ENCODE data around the gene RAB1A. TPM values are rescaled to one million over a fixed set of nuclear protein-coding genes. Genes with fewer than 3 reads are reported as not detected.
"Not testable (repeated sequence)": the region's sequence is repeated elsewhere in the genome, so short reads cannot be mapped to it uniquely, and the experiment has no call there.

The RAB1A gene
- total and polyA plus RNA-seq, 2 donors, result 42.9 to 144 TPM

GRCh38 chr2:65169760-65170136 lies 39.8 kb upstream of the RAB1A start:
- peaks cover under 1 to 8% of the 10 kb centered on the region in 2 donors for H3K4me1 ChIP-seq (ENCODE audit: control insufficient read depth in 2 of 2, insufficient read depth in 2 of 2, low read length in 2 of 2)
- 91% methylated on average over 4 of the region's 4 CpGs for WGBS

DNA sequence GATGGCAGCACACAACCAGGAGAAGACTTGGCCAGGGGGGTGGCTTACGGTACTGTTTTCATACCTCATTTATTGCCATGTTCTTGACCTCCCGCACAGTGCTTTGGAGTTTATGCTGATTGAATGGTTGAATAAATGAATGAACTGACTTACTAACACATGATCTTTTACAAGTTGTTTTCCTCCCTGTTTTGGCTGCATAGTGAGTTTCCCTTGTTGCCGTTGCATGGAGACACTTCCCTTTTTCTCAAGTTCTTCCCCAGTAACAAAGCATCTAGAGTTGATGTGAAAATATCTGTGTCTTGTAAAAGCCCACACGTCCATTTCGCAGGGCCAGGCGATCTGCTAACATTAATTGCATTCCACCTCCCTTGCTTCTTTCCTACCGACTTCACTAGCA lies 35.7 kb upstream of the RAB1A start:
- Histone ChIP-seq H3K4me1 (ENCODE audit: control insufficient read depth in 2 of 2, insufficient read depth in 2 of 2, low read length in 2 of 2) (peaks cover 3 to 17% of the 10 kb centered on the region in 2 donors), H3K27me3 (ENCODE audit: control insufficient read depth in 2 of 2, insufficient read depth in 1 of 2, low read length in 1 of 2) (no peaks in the 10 kb centered on the region), H3K4me3 (ENCODE audit: low read length in 2 of 2) (no peak overlapping the region), H3K36me3 (ENCODE audit: control insufficient read depth in 2 of 2, insufficient read depth in 2 of 2, low read length in 1 of 2) (no peaks in the 10 kb centered on the region), H3K27ac (ENCODE audit: low read depth in 1 of 2, low read length in 1 of 2) (no peak overlapping the region), H3K9me3 (ENCODE audit: control insufficient read depth in 2 of 2, insufficient read depth in 1 of 2, low read length in 1 of 2) (no peaks in the 10 kb centered on the region)
- peak in 1 of 9 donors; percentile 21 for DNase-seq (ENCODE audit: low read depth in 6 of 9, low spot score in 9 of 9)
- 57% methylated on average over 7 of the region's 7 CpGs for WGBS

More at GRCh38 chr2:65169760-65170136, 39.8 kb upstream of the RAB1A start:
- DNase-seq (ENCODE audit: low read depth in 6 of 9, low spot score in 9 of 9), result no peak
- Histone ChIP-seq H3K36me3 (ENCODE audit: control insufficient read depth in 2 of 2, insufficient read depth in 2 of 2, low read length in 1 of 2) (no peaks in the 10 kb centered on the region), H3K27ac (ENCODE audit: low read depth in 1 of 2, low read length in 1 of 2) (no peak overlapping the region), H3K9me3 (ENCODE audit: control insufficient read depth in 2 of 2, insufficient read depth in 1 of 2, low read length in 1 of 2) (no peaks in the 10 kb centered on the region), H3K27me3 (ENCODE audit: control insufficient read depth in 2 of 2, insufficient read depth in 1 of 2, low read length in 1 of 2) (no peaks in the 10 kb centered on the region), H3K4me3 (ENCODE audit: low read length in 2 of 2) (no peak overlapping the region)

DNA sequence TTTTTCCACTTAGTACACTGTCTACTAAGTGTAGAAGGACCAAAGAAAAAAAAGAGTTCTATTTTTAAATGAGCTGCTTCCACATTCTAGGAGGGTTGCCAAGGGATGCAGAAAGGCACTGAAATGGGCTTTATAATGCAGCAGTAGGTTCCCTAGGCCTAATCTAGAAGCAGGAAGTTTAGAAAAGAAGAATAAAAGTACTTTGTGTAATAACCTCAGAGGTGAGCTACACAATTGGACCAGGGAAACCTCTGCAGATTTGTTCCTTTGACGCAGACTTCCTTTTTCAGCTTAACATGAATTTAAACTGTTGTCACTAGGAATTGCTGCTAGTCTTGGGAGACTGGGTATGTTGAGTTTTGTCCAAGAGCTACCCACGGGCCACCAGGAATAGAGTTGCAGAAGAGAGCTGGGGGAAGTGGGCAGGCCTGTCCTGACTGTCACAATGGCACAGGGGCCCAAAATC lies 34.6 kb upstream of the RAB1A start:
- WGBS, result 67% methylated on average over 2 of the region's 2 CpGs
- peak overlapping the region in 1 of 2 donors; percentile 37 for H3K27ac ChIP-seq (ENCODE audit: low read depth in 1 of 2, low read length in 1 of 2)
- H3K9me3 ChIP-seq (ENCODE audit: control insufficient read depth in 2 of 2, insufficient read depth in 1 of 2, low read length in 1 of 2), result no peaks in the 10 kb centered on the region
- no peaks in the 10 kb centered on the region for H3K27me3 ChIP-seq (ENCODE audit: control insufficient read depth in 2 of 2, insufficient read depth in 1 of 2, low read length in 1 of 2)
- peaks cover 11 to 28% of the 10 kb centered on the region in 2 donors for H3K4me1 ChIP-seq (ENCODE audit: control insufficient read depth in 2 of 2, insufficient read depth in 2 of 2, low read length in 2 of 2)
- DNase-seq (ENCODE audit: low read depth in 6 of 9, low spot score in 9 of 9), result peak in 1 of 9 donors; percentile 14
- H3K36me3 ChIP-seq (ENCODE audit: control insufficient read depth in 2 of 2, insufficient read depth in 2 of 2, low read length in 1 of 2), result no peaks in the 10 kb centered on the region
- no peak overlapping the region for H3K4me3 ChIP-seq (ENCODE audit: low read length in 2 of 2)

- H3K36me3 ChIP-seq (ENCODE audit: control insufficient read depth in 2 of 2, insufficient read depth in 2 of 2, low read length in 1 of 2), result no peaks in the 10 kb centered on the region
- no peak for DNase-seq (ENCODE audit: low read depth in 6 of 9, low spot score in 9 of 9)
- 97% methylated on average over 9 of the region's 9 CpGs for WGBS
These were observed 31.7 kb upstream of the RAB1A start for GRCh38 chr2:65161551-65162100.

DNA sequence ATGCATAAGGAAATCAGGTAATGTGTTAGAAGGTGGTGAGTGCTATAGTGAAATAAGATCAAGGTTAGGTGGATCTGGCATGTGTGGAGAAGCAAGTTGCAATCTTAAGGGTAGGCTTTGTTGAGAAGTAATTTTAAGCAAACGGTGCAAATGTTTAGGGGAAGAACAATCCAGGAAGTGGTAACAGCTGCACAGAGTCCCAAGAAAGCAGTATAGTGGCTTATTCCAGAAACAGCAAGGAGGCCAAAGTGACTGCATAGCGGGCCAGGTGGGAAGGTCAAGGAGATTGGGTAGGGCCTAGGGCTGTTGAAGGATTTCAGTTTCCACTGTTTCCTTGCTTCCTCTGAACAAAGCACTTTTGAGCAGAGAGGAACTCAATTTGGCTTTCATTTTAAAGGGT lies 30.0 kb upstream of the RAB1A start:
- Histone ChIP-seq H3K4me1 (ENCODE audit: control insufficient read depth in 2 of 2, insufficient read depth in 2 of 2, low read length in 2 of 2) (peaks cover 13 to 29% of the 10 kb centered on the region in 2 donors), H3K36me3 (ENCODE audit: control insufficient read depth in 2 of 2, insufficient read depth in 2 of 2, low read length in 1 of 2) (no peaks in the 10 kb centered on the region), H3K9me3 (ENCODE audit: control insufficient read depth in 2 of 2, insufficient read depth in 1 of 2, low read length in 1 of 2) (no peaks in the 10 kb centered on the region), H3K4me3 (ENCODE audit: low read length in 2 of 2) (no peak overlapping the region), H3K27me3 (ENCODE audit: control insufficient read depth in 2 of 2, insufficient read depth in 1 of 2, low read length in 1 of 2) (no peaks in the 10 kb centered on the region), H3K27ac (ENCODE audit: low read depth in 1 of 2, low read length in 1 of 2) (peak overlapping the region; percentile 78 to 89)
- 9% methylated on average over 2 of the region's 2 CpGs for WGBS
- peak; percentile 14 to 80 (median 47) for DNase-seq (ENCODE audit: low read depth in 6 of 9, low spot score in 9 of 9)

More at GRCh38 chr2:65161551-65162100, 31.7 kb upstream of the RAB1A start:
- Histone ChIP-seq H3K4me3 (ENCODE audit: low read length in 2 of 2) (no peak overlapping the region), H3K4me1 (ENCODE audit: control insufficient read depth in 2 of 2, insufficient read depth in 2 of 2, low read length in 2 of 2) (peaks cover 13 to 34% of the 10 kb centered on the region in 2 donors), H3K9me3 (ENCODE audit: control insufficient read depth in 2 of 2, insufficient read depth in 1 of 2, low read length in 1 of 2) (no peaks in the 10 kb centered on the region), H3K27me3 (ENCODE audit: control insufficient read depth in 2 of 2, insufficient read depth in 1 of 2, low read length in 1 of 2) (no peaks in the 10 kb centered on the region), H3K27ac (ENCODE audit: low read depth in 1 of 2, low read length in 1 of 2) (no peak overlapping the region)

DNA sequence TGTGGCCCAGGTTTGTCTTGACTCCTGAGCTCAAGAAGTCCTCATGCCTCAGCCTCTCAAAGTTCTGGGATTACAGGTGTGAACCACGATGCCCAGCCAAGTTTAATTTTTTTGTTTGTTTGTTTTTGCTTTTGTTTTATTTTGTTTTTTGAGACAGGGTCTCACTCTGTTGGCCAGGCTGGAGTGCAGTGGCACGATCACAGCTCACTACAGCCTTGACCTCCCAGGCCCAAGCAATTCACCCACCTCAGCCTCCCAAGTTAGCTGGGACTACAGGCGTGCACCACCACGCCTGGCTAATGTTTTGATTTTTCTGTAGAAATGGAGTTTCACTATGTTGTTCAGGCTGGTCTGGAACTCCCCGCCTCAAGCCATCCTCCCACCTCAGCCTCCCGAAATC lies 29.4 kb upstream of the RAB1A start:
- no peaks in the 10 kb centered on the region for H3K36me3 ChIP-seq (ENCODE audit: control insufficient read depth in 2 of 2, insufficient read depth in 2 of 2, low read length in 1 of 2)
- WGBS, result 88% methylated on average over 6 of the region's 6 CpGs
- H3K4me3 ChIP-seq (ENCODE audit: low read length in 2 of 2), result no peak overlapping the region

DNA sequence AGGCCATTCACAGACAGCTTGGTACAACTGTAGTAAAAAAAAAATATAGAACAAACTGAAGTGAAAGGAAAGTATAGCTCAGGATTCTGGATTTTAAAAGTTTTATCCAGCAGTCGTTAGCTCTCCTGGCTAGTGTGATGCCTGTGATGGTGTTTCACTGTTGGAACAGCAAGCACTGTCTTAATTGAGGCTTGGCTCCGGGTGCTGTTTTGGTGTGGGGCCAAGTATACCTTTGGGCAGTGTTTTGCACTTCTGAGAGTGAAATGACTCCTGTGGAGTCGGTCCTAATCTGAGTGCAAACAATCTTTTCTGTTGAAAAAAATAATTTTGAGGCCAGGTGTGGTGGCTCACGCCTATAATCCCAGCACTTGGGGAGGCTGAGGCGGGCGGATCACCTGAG lies 28.7 kb upstream of the RAB1A start:
- DNase-seq (ENCODE audit: low read depth in 6 of 9, low spot score in 9 of 9), result no peak
- Histone ChIP-seq H3K4me1 (ENCODE audit: control insufficient read depth in 2 of 2, insufficient read depth in 2 of 2, low read length in 2 of 2) (peaks cover 10 to 28% of the 10 kb centered on the region in 2 donors), H3K27ac (ENCODE audit: low read depth in 1 of 2, low read length in 1 of 2) (no peak overlapping the region), H3K36me3 (ENCODE audit: control insufficient read depth in 2 of 2, insufficient read depth in 2 of 2, low read length in 1 of 2) (no peaks in the 10 kb centered on the region), H3K9me3 (ENCODE audit: control insufficient read depth in 2 of 2, insufficient read depth in 1 of 2, low read length in 1 of 2) (no peaks in the 10 kb centered on the region), H3K4me3 (ENCODE audit: low read length in 2 of 2) (no peak overlapping the region), H3K27me3 (ENCODE audit: control insufficient read depth in 2 of 2, insufficient read depth in 1 of 2, low read length in 1 of 2) (no peaks in the 10 kb centered on the region)
- 95% methylated on average over 6 of the region's 6 CpGs for WGBS

More for the DNA sequence above, 29.4 kb upstream of the RAB1A start:
- Histone ChIP-seq H3K27ac (ENCODE audit: low read depth in 1 of 2, low read length in 1 of 2) (peak overlapping the region; percentile 78 to 89), H3K4me1 (ENCODE audit: control insufficient read depth in 2 of 2, insufficient read depth in 2 of 2, low read length in 2 of 2) (peaks cover 10 to 29% of the 10 kb centered on the region in 2 donors), H3K27me3 (ENCODE audit: control insufficient read depth in 2 of 2, insufficient read depth in 1 of 2, low read length in 1 of 2) (no peaks in the 10 kb centered on the region), H3K9me3 (ENCODE audit: control insufficient read depth in 2 of 2, insufficient read depth in 1 of 2, low read length in 1 of 2) (no peaks in the 10 kb centered on the region)
- no peak for DNase-seq (ENCODE audit: low read depth in 6 of 9, low spot score in 9 of 9)

DNA sequence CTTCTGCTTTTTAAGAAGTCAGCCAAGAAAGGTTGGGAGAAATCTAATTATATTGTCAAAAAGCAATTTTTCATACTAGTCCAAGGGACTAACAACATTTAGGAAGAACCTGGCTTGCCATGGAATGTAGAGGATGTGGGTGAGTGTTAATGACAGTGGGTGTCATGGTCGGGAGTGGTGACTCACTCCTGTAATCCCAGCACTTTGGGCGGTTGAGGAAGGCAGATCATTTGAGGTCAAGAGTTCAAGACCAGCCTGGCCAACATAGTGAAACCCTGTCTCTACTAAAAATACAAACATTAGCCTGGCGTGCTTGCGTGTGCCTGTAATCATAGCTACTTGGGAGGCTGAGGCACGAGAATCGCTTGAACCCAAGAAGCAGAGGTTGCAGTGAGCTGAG lies 27.9 kb upstream of the RAB1A start:
- H3K4me1 ChIP-seq (ENCODE audit: control insufficient read depth in 2 of 2, insufficient read depth in 2 of 2, low read length in 2 of 2), result peaks cover 10 to 22% of the 10 kb centered on the region in 2 donors

GRCh38 chr2:65156041-65156440 lies 26.1 kb upstream of the RAB1A start:
- H3K4me3 ChIP-seq (ENCODE audit: low read length in 2 of 2), result no peak overlapping the region
- H3K27me3 ChIP-seq (ENCODE audit: control insufficient read depth in 2 of 2, insufficient read depth in 1 of 2, low read length in 1 of 2), result no peaks in the 10 kb centered on the region
- DNase-seq (ENCODE audit: low read depth in 6 of 9, low spot score in 9 of 9), result no peak
- H3K4me1 ChIP-seq (ENCODE audit: control insufficient read depth in 2 of 2, insufficient read depth in 2 of 2, low read length in 2 of 2), result peaks cover 10 to 20% of the 10 kb centered on the region in 2 donors
- H3K9me3 ChIP-seq (ENCODE audit: control insufficient read depth in 2 of 2, insufficient read depth in 1 of 2, low read length in 1 of 2), result no peaks in the 10 kb centered on the region
- 98% methylated on average over 1 of the region's 1 CpG for WGBS
- H3K36me3 ChIP-seq (ENCODE audit: control insufficient read depth in 2 of 2, insufficient read depth in 2 of 2, low read length in 1 of 2), result no peaks in the 10 kb centered on the region
- H3K27ac ChIP-seq (ENCODE audit: low read depth in 1 of 2, low read length in 1 of 2), result no peak overlapping the region

More for the DNA sequence above, 27.9 kb upstream of the RAB1A start:
- H3K27ac ChIP-seq (ENCODE audit: low read depth in 1 of 2, low read length in 1 of 2); H3K27me3 ChIP-seq (ENCODE audit: control insufficient read depth in 2 of 2, insufficient read depth in 1 of 2, low read length in 1 of 2); H3K36me3 ChIP-seq (ENCODE audit: control insufficient read depth in 2 of 2, insufficient read depth in 2 of 2, low read length in 1 of 2); H3K9me3 ChIP-seq (ENCODE audit: control insufficient read depth in 2 of 2, insufficient read depth in 1 of 2, low read length in 1 of 2); H3K4me3 ChIP-seq (ENCODE audit: low read length in 2 of 2); DNase-seq (ENCODE audit: low read depth in 6 of 9, low spot score in 9 of 9): not testable (repeated sequence)
- 80% methylated on average over 6 of the region's 6 CpGs for WGBS
